PFSK-1 (cell line): Measurements from ENCODE around the gene ASB13.

Experiments
- FOXP2 ChIP-seq: optimal IDR thresholded peaks from 2 replicates; pipeline ENCODE3; 2011; ENCODE audit warnings: borderline replicate concordance, control low read depth, inconsistent platforms; ENCODE audit not compliant: insufficient read depth; ENCODE audit errors: extremely low read length, extremely low read depth
- POLR2AphosphoS5 ChIP-seq: IDR thresholded peaks from 2 replicates; pipeline ENCODE4 v1.6.1; 2012; ENCODE audit warnings: low read depth, mild to moderate bottlenecking, control low read depth, low read length, moderate library complexity
- SIN3A ChIP-seq: IDR thresholded peaks from 2 replicates; pipeline ENCODE4 v1.6.1; 2012; ENCODE audit warnings: mild to moderate bottlenecking, low read length, moderate library complexity, borderline replicate concordance; ENCODE audit not compliant: insufficient read depth
- TAF1 ChIP-seq: IDR thresholded peaks from 2 replicates; pipeline ENCODE4 v1.6.1; 2012; ENCODE audit warnings: low read length, control low read depth, borderline replicate concordance; ENCODE audit not compliant: insufficient read depth
- TF ChIP-seq, protein P1 (sequence below), 2 experiments: IDR thresholded peaks; 2 replicates each; pipeline versions ENCODE4 v1.6.1 to v1.8.0; 2011 to 2012; ENCODE audit warnings: low read depth in 2 of 2, low read length in 2 of 2, control low read depth in 1 of 2, inconsistent platforms in 1 of 2, mild to moderate bottlenecking in 1 of 2, moderate library complexity in 1 of 2; ENCODE audit not compliant: insufficient read depth in 1 of 2

ASB13 gene

DNA sequence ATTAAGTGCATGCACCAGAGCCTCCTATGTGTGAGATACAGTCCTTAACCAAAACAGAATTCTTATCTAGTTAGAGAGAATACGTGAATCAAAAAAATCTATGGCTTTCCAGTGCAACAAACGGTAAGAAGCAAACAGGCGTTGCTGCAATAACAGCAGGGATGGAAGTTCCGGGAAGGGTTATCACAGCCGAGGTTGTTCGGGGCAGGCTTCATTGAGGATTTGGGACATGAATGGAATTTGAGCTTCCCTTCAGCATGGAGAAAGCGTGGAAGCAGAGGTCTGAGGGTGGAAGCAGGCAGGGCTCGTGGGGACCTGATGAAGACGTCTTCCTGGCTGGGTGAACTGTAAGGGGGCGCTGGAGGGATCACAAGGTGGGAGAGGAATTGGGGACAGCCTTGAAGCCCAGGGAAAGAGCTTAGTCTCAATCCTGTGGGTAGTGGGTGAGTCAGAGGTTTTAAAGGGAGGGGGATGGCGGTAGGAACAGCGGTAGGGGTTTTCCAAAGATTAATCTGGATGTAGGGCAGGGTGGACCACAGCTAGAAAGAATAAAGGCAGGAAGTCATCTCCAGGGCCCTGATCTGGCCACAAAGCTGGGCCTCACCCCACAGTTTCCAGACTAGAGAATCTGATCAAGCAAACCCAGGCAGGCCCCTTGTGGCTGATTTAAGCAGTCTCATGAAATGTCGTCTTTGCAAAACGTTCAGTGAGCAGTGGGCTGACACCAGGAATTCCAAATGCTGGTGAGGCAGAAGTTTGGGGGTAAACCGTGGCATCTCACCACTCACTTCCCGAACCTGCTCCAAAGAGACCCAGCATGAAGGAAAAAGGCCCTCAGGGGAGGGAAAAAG is 76.5 kb downstream of the ASB13 start:
- TF ChIP-seq, protein P1, sequence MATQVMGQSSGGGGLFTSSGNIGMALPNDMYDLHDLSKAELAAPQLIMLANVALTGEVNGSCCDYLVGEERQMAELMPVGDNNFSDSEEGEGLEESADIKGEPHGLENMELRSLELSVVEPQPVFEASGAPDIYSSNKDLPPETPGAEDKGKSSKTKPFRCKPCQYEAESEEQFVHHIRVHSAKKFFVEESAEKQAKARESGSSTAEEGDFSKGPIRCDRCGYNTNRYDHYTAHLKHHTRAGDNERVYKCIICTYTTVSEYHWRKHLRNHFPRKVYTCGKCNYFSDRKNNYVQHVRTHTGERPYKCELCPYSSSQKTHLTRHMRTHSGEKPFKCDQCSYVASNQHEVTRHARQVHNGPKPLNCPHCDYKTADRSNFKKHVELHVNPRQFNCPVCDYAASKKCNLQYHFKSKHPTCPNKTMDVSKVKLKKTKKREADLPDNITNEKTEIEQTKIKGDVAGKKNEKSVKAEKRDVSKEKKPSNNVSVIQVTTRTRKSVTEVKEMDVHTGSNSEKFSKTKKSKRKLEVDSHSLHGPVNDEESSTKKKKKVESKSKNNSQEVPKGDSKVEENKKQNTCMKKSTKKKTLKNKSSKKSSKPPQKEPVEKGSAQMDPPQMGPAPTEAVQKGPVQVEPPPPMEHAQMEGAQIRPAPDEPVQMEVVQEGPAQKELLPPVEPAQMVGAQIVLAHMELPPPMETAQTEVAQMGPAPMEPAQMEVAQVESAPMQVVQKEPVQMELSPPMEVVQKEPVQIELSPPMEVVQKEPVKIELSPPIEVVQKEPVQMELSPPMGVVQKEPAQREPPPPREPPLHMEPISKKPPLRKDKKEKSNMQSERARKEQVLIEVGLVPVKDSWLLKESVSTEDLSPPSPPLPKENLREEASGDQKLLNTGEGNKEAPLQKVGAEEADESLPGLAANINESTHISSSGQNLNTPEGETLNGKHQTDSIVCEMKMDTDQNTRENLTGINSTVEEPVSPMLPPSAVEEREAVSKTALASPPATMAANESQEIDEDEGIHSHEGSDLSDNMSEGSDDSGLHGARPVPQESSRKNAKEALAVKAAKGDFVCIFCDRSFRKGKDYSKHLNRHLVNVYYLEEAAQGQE (IDR thresholded peaks at IDR 0.05; ENCODE audit: insufficient read depth in 1 of 2, low read depth in 2 of 2, low read length in 2 of 2), result no peak
- TF ChIP-seq POLR2AphosphoS5 (no peak), FOXP2 (no peak), SIN3A (no peak), TAF1 (no peak)

DNA sequence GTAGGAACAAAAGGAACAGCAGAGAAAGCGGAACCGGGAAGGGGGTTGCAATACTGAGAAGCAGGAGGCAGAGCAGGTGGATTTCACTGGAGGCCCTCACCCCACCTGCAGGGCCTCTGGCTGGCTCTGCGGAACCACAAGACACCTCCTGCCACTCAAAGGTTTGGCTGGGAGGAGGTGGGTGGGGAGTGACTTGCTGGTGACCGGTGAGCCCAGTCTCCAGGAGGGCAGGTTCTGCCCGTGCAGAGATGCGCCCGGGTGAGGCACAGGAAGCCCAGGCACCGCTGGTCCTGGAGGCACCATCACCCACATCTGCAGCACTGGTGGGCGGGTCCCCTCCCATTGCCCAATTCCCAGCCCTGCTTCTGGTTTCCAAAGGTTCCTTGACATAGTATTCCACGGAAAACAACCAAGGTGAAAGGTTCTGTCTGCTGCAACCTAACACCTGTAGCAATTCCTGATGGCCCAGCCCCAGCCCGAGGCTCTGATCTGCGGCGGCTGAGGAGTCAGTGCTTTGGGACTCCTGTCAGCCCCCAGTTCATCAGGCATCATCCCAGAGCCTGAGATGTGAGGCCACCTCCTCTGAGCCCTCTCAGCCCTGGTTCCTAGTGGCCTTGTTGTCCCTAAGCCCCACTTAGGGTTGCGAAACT is 77.3 kb downstream of the ASB13 start:
- TF ChIP-seq FOXP2 (no peak), SIN3A (no peak), POLR2AphosphoS5 (no peak), TAF1 (no peak)
- TF ChIP-seq, protein P1 (IDR thresholded peaks at IDR 0.05; ENCODE audit: insufficient read depth in 1 of 2, low read depth in 2 of 2, low read length in 2 of 2), result no peak
